Measurements from ENCODE around the gene LDLRAD4.
A peak's percentile ranks its signal among the peaks of the same experiment; 100 is the strongest.

The LDLRAD4 gene

DNA sequence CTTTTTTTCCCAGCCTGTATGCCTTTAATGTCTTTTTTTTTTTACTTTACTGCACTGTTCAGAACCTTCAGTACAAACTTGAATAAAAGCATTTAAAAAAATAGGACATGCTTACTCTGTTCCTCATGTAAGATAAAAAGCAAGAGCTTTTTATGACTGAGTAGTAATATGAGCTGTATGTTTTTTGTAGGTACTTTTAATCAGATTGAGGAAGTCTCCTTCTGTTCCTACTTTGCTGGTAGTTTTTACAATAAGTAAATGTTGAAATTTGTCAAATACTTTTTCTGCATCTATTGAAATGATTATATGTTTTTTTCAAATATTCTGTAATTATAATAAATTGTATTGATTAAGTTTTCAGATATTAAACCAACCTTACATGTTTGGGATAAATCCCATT, 318.0 kb downstream of the LDLRAD4 start:
- DNase-seq (ENCODE audit: low spot score): no peak

GRCh38 chr18:13537022-13537780, 318.6 kb downstream of the LDLRAD4 start:
- no peak for DNase-seq (ENCODE audit: low spot score)

DNA sequence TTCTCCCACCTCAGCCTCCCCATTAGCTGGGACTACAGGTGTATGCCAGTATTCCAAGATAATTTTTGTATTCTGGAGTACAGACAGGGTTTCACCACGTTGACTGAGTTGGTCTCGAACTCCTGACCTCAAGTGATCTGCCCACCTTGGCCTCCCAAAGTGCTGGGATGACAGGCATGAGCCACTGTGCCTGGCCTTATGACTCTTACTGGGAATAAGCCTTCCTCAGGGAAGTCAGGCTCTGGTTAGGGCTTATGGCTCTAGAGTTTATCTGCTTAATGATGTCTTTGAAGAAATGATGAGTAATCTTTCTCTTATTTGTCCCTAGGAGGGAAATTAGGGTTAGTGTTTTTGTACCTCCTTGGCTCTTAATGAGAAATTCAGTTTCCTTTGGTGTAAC, 320.1 kb downstream of the LDLRAD4 start:
- DNase-seq (ENCODE audit: low spot score): no peak

GRCh38 chr18:13539050-13539449, 320.5 kb downstream of the LDLRAD4 start:
- DNase-seq (ENCODE audit: low spot score): no peak

GRCh38 chr18:13539843-13540476, 321.4 kb downstream of the LDLRAD4 start:
- DNase-seq (ENCODE audit: low spot score): no peak

DNA sequence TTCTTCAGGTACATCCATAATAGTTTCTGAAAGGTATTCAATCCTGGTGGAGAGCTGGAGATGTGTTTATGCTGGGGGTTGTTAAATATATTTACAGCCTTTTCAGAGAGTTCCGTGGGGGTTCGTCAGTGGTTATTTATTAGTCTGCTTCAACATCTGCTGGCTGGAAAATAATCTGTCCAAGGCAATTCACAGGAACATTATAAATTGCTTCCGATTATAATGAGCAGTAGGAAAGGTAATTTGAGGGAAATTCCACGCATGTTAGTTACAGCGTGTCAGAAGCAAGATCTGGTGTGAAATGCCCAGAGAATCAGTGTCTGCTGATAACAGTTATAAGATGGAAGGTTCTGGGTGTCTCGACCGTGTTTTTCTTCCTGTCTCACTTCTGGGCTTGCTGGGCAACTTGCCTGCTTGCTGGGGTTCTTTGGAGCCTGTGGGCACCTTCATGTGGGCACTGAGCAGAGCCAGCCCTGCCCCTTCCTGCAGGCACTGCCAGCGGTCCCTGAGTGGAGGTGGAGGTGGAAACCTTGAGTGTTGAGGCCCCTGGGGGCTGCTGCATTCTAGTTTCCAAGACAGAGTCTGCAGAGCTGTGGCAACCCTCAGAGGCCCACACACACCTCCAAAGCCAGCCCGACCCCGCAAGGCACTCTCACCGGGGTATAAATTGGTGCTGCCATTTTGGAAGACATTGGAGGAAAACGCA, 322.1 kb downstream of the LDLRAD4 start:
- DNase-seq (ENCODE audit: low spot score): no peak

DNA sequence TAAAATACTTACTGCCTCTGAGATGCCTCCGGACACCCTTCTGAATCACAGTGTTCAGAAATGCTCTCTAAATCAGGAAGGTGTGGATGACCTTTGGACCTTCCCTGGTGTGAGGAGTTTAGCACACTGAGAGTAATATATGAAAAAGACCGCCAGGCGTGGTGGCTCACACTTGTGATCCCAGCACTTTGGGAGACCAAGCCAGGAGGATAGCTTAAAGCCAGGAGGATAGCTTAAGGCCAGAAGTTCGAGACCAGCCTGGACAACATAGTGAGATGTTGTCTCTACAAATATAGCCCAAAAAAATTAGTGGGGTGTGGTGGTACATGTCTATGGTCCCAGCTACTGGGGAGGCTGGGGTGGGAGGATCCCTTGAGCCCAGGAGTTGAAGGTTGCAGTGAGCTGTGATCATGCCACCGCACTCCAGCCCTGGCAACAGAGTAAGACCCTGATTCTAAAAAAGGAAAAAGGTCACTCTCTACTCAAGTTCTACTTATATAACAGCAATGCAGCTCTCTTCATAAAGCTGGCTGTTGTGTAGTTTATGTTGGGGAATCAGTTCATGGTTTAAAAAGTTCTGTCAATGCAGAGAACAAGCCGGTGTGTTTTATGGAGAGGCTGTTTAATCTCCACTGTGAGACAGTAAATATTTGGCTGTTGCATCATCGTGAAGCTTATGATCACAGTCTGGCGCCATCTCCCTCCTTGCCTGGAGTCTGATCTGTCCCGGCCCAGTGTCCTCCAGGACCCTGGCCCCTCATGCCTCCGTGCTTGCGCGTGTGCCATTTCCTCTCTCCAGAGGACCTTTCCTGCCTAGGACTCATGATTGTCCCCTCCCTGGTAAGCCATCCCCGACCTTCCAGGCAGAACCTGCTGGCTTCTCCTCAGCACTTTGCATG, 323.3 kb downstream of the LDLRAD4 start:
- DNase-seq (ENCODE audit: low spot score): peak; percentile 73

GRCh38 chr18:13542520-13542847, 323.9 kb downstream of the LDLRAD4 start:
- DNase-seq (ENCODE audit: low spot score): no peak

DNA sequence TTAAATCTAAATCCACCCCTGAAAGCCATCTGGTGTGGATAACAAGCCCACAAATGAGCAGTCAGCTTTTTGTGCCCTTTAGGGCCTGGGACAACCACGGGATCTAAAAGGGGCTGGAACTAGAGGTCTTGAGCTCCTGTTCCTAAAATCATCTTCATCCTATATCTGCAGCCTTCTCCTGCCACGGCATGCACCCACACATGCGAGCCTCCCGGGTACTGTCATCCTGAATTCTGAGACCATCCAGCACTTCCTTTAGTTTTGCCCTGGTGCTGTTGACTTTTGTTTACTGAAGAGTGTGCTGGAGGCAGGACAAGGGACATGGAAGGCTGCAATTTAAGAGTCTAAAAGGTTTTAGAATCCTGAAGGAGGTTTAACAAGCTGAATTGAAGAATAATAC, 324.6 kb downstream of the LDLRAD4 start:
- no peak for DNase-seq (ENCODE audit: low spot score)

- DNase-seq (ENCODE audit: low spot score): no peak
Observed at GRCh38 chr18:13543811-13544732, 325.5 kb downstream of the LDLRAD4 start.

DNA sequence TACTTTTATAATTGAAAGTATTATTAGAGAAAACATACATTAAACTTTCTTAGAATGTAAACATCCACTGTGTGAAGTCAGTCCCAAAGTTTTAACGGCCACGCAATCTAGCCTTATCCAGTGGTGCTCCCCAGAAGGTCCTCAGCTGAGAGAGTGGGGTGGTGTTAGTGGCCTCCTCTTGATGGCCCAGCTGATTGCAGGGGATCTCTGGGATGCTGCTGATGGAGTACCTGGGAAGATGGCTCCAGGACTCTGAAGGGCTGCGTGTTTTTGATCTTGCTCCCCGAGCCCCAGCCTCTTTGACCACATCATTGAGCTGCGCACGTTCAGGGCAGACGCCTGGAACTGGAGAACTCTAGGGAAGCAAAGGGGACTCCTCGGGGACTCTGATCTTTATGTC, 326.4 kb downstream of the LDLRAD4 start:
- DNase-seq (ENCODE audit: low spot score): no peak

GRCh38 chr18:13545514-13545913, 327.0 kb downstream of the LDLRAD4 start:
- DNase-seq (ENCODE audit: low spot score): no peak

GRCh38 chr18:13545955-13546354, 327.4 kb downstream of the LDLRAD4 start:
- no peak for DNase-seq (ENCODE audit: low spot score)

- DNase-seq (ENCODE audit: low spot score): no peak
Observed at GRCh38 chr18:13546638-13547037, 328.1 kb downstream of the LDLRAD4 start.

DNA sequence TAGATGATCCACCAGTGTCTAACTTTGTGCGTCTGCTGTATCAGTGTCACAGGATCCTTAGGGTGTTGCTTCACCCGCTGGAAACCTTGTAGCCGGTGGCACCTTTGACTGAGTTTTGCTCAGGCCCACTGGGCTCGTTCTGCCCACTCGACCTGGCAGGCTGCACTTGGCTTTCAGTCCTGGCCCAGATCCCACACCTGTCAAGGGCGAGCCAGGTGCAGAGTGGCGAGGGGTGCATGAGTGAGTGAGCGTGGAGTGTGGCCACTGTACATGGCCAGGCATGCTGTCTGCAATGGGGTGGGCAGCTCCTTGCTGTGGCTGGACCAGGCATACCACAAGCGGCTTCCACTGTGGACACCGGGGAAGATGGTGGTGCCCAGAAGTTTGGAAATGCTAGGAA, 328.8 kb downstream of the LDLRAD4 start:
- DNase-seq (ENCODE audit: low spot score): no peak

- no peak for DNase-seq (ENCODE audit: low spot score)
Observed at GRCh38 chr18:13548106-13548819, 329.7 kb downstream of the LDLRAD4 start.

DNA sequence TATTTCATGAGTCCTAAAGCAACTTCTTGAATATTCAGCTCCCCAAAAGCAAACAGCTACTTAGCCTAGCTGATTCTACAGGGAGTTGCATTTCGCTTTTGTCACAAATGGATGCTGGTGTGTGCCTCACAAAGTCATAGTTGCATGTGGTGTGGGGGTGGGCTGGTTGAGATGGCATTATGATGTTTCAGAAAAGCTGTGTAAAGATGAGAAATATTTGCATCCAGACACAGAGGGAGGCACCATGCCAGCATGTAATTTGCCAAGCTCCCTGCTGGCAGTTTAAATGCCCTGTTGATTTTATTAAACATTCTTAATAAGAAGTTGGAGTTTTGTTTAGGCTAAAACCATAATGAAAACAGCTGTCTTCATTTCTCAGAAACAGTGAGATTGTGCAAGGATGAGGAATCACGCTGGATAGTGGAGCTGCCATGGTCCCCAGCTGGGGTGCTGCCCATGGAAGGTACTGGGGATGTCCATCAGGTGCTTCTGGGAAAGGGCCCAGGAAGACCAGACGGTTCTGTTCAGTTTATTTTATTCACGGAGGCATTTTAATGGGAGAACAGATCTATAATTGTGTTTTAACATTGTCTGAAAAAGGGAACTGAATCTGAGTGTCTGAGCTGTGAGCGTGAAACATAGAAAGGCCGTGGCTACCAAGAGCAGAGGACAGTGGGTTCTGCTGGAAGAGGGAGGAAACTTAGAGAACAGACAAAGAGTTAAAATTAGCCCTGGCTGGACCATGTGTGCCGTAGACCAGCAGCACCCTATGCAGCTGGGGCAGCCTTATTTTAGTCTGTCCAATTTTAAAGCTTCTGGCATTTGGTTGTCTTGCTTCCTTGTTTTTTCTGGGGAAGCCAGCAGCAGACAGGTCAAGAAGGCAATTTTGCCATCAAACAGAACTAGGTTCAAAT, 330.7 kb downstream of the LDLRAD4 start:
- no peak for DNase-seq (ENCODE audit: low spot score)

GRCh38 chr18:13549880-13550232, 331.3 kb downstream of the LDLRAD4 start:
- no peak for DNase-seq (ENCODE audit: low spot score)

All from HuH-7.5 (cell line).